Cardiac septum (tissue), 1 donor: Measurements from ENCODE around the gene APOA4. TPM values are rescaled to one million over a fixed set of nuclear protein-coding genes. Genes with fewer than 3 reads are reported as not detected.
"Not testable (repeated sequence)": the region's sequence is repeated elsewhere in the genome, so short reads cannot be mapped to it uniquely, and the experiment has no call there.

ENCODE experiments used
- DNase-seq: peaks from one replicate; pipeline ENCODE4 v3.0.0-alpha.2; 2020; ENCODE audit warnings: low spot score
- intact Hi-C: fragments of 100-400 bp; cut with DNase I; formaldehyde crosslinking; loops from one replicate; pipeline ENCODE4 v1.14.0; 2022
- total RNA-seq: library from RNA; stranded (reverse); fragmentation: NEBNext Ultra II Directional; extraction: Animal tissue kit (Norgen Biotek cat#: 25700); gene quantifications from one replicate; pipeline ENCODE4 v1.2.1, GENCODE V29; 2021
- donor health status: DM: no; HTN: no; CAD: no.

APOA4 gene
- total RNA-seq, 1 donor from 2014 or later: not detected

DNA sequence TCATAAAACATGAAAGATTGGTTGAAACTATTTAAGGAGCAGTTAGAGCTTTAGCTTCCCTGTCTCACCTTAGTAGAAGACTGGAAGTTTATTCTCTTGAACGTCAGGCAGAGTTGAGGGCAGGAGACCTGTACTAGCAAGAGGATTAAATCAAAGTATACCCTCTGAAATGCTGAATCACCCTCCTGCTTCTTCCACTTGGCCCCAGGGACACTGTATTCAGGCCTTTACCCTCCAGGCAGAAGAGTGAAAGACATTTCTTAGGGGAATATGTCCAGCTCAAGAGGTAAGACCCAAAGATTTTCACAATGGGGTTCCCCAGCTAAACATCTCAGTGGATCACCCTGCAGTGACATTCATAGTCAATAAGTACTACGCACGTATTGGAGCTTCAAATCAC, 11.9 kb downstream of the APOA4 start:
- intact Hi-C loops: no loop called here
- no peak for DNase-seq

DNA sequence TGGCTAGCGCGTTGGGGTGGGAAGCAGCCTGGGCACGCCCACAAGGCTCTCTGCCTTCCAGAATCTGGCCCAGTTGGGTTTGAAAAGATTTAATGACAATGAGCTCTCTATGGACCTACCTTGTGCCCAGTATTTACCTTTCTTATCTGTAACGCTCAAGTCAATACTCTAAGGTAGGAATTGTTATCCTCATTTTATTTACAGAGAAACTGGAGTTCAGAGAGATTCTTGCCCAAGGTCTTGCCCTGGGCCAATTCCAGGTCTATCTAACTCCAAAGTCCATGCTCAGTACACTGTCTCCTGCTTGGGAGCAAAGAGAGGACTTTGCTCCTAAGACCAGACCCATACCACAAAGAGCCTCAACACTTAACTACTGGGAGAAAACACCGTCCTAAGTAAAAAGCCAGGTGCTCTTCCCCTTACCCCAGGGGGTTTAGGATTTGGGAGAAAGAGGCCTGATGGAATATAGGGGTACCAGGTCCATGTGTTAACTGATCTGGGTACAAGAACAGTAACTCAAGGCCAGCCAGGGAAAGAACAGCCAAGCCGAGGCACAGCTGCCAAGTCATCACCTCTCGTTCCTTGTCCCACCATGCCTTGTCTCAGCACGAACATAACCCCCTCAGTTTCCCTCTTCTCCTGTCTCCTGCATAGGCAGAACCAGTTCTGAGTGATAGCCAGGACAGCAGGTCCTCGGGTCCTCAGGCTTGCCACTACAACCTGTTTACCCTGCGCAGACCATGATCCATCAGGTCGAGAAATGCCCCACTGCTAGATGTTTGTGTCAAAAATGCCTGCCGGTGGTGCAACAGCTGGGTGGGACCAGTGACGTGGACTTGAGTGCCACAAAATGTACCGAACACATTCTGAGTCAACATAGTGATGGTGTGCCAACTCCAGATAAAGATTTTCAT, 14.6 kb downstream of the APOA4 start:
- intact Hi-C loops: no loop called here
- DNase-seq: no peak

GRCh38 chr11:116807601-116808261, 15.4 kb downstream of the APOA4 start:
- DNase-seq: no peak
- intact Hi-C loops: no loop called here

GRCh38 chr11:116804001-116804400, 19.1 kb downstream of the APOA4 start:
- intact Hi-C loops: no loop called here
- DNase-seq: no peak

DNA sequence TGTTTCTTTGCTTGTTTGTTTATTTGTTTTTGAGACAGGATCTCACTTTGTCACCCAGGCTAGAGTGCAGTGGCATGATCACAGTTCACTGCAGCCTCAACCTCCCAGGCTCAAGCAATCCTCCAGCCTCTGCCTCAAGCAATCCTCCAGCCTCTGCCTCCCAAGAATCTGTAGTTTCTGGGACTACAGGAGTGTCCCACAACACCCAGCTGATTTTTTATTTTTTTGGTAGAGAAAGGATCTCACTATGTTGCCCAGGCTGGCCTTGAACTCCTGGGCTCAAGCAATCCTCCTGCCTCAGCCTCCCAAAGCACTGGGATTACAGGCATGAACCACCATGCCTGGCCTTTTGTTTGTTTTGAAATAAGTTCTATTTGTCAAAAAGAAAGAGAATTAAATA, 21.4 kb downstream of the APOA4 start:
- DNase-seq, intact Hi-C loops: not testable (repeated sequence)

- no peak for DNase-seq
- intact Hi-C loops: no loop called here
Measured at GRCh38 chr11:116800610-116801009, 22.5 kb downstream of the APOA4 start.

GRCh38 chr11:116798368-116798767, 24.7 kb downstream of the APOA4 start:
- DNase-seq: no peak
- intact Hi-C loops: no loop called here

DNA sequence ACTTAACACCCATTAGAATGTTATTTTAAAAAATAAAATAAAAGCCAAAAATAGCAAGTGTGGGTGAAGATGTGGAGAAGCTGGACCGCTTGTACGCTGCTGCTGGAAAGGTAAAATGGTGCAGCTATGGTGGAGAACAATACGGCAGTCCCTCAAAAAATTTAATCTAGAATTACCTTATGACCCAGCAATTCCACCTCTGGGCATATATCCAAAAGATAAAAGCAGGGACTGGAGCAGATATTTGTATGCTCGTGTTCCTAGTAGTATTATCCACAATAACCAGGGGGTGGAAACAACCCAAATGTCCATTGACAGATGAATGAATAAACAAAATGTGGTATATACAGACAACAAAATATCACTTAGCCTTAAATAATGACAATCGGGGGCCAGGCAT, 25.3 kb downstream of the APOA4 start:
- intact Hi-C loops: no loop called here
- no peak for DNase-seq

GRCh38 chr11:116796548-116796947, 26.6 kb downstream of the APOA4 start:
- intact Hi-C loops: no loop called here
- DNase-seq: no peak

DNA sequence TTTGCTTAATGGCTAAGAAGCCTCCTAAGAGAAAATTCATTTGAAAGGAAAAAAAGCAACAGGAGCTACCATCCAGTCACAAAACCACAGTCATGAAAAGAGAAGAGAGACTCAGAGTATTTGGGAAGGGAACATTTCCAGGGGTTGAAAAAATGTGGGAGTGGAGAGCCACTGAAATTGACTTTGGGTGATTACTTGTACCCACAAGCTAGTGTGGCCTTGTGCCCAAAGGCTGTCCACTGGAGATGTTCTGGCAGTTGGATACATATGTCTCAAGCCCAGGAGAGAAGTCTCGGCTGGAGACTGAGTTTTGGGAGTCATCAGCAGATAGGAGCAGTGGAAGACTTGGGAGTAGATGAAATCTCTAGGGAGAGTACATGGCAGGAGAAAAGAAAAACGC, 28.3 kb downstream of the APOA4 start:
- DNase-seq: no peak
- intact Hi-C loops: loop anchor here (5.0 kb wide), 1 partner anchor 82 kb away; no protein-coding TSS in a partner anchor

GRCh38 chr11:116793772-116794097, 29.4 kb downstream of the APOA4 start:
- intact Hi-C loops: loop anchor here (2.0 to 5.0 kb wide), 2 partner anchors 84 to 429 kb away; no protein-coding TSS in a partner anchor
- no peak for DNase-seq

DNA sequence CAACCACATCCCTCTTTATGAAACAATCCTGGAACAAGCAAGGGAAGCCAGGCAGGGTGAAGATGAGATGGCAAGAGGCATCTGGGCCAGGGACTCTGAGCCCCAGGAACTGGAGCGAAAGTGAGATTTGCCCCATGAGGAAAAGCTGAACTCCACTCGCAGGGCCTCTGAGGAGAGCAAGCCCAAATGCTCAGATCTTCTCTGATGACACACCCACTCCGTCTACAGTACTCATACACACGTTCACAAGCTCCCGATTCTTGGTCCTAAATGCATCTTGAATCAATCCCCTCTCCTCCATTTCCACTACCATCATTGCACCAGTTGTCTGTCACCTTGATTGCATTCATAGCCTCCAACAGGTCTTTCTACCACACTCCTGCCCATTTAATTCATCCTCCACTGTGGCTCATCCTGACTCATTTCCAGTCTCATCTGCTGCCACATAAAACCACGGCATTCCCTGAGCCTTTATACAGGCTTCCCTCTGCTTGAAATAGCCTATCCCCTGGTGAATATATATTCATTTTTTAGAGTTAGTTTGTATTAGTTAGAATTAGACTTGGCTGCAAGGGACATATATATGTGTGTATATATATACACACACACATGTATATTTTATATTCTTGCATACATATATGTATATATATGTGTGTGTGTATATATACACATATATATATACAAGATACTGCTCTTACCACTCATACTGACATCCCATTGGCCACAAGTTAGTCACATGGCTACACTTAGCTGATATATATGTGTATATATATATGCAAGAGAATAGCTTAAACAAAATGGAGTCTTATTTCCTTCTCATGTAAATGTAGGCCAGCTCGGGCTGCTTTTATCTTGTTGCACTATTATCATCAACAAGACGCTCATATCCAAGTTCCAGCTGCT, 30.0 kb downstream of the APOA4 start:
- intact Hi-C loops: loop anchor here (2.0 to 5.0 kb wide), 2 partner anchors 84 to 430 kb away; no protein-coding TSS in a partner anchor
- DNase-seq: no peak

GRCh38 chr11:116792144-116792868, 30.8 kb downstream of the APOA4 start:
- no peak for DNase-seq
- intact Hi-C loops: loop anchor here (2.0 to 5.0 kb wide), 2 partner anchors 85 to 430 kb away; no protein-coding TSS in a partner anchor

DNA sequence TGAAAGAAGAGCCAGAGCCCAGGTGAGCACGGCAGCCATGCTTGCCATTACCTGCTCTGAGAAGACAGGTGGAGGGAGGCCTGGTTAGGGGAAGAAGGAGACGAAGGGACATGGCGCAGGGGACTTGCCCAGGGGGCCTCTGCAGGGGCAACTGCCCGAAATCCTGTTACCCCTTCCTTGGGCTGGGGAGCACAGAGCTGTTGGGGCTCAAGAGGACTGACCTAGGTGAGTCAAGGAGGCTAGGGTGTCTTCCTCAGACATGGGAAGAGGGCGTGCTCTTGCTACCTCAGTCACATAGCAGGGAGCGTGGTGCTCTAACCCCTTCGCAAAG, 31.3 kb downstream of the APOA4 start, which contains the start of gene APOA5:
Gene APOA5 (minus strand): TSS at position 67 of the 331 bp plus-strand sequence. CDS start 19 bp downstream, at position 48.
- intact Hi-C loops: loop anchor here (2.0 to 5.0 kb wide), 4 partner anchors 45 to 431 kb away; partner anchors contain the start of gene APOA1
- DNase-seq: no peak

DNA sequence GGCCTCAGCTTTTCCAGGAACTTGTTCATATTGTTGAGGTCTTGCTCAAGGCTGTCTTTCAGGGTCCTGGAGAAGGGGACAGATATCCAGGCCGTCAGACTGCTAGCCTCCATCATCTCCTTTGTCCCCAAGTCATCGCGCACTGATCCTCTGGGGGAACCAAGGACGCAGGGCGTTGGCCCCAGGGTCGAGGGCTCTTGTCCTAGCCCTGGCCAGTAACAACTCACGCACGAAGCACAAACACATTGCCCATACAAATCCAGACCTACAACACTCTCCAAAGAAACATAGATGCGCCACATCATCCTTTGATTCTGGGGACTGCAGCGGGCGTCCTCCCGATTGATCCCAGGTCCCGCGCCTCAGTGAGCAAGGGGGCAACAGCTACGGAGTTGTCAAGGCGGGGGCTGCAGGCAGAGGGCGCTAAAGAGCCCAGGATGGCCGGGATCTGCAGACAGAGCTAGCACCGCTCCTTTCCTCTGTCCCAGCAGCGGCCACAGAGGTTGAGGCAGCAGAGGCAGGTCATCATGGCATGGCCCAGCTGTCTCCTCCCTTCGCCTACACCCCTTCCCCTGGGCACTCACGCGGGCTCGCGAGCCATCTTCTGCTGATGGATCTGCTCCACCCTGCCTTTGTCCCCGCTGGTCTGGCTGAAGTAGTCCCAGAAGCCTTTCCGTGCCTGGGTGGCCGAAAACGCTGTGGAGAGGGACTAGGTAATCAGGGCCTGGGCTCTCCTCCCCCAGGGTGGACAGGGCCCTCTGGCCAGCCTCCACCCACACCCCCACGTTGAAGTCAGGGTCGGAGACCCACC, 31.9 kb downstream of the APOA4 start:
- peak; percentile 86 for DNase-seq
- intact Hi-C loops: loop anchor here (2.0 to 5.0 kb wide), 3 partner anchors 46 to 316 kb away; partner anchors contain the start of gene APOA1

- intact Hi-C loops: loop anchor here (2.0 to 5.0 kb wide), 3 partner anchors 46 to 316 kb away; partner anchors contain the start of gene APOA1
- DNase-seq: no peak
Measured at GRCh38 chr11:116790167-116791001, 32.7 kb downstream of the APOA4 start.

DNA sequence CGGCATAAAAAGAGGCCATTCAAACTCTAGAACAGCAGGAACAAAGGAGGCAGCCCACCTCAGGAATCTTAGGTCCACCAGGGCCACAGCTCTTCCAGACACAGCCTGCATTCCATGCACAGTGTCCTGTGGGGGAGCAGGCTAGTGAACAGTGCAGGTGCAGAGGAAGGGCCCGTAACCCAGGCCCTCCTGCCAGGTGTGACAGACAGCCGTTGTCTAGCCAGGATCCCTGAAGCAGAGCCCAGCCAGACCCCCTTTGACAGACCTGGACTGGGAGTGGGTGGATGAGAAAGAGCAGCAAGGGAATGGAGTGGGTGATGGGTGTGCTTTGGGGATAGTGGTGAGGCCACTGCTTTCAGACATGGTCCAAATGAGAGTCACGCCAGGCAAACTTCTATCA, 34.1 kb downstream of the APOA4 start:
- intact Hi-C loops: loop anchor here (2.0 kb wide), 1 partner anchor 16 kb away; the partner anchor contains the start of gene BUD13
- no peak for DNase-seq
